Duodenal mucosa (tissue), 2 donors: ENCODE data around the gene CSTPP1.
A peak's percentile ranks its signal among the peaks of the same experiment; 100 is the strongest.
"Not testable (repeated sequence)": the region's sequence is repeated elsewhere in the genome, so short reads cannot be mapped to it uniquely, and the experiment has no call there.

ENCODE experiments used
- H3K27ac ChIP-seq: one replicate; pipeline ENCODE4 v1.7.0; 2013; ENCODE audit warnings: low read depth, low read length
- H3K27me3 ChIP-seq, 2 donors: one replicate each; pipeline ENCODE4 v1.7.0; 2013; ENCODE audit warnings: low read length in 2 of 2, control low read depth in 1 of 2; ENCODE audit not compliant: insufficient read depth in 2 of 2, control insufficient read depth in 1 of 2
- H3K36me3 ChIP-seq, 2 donors: one replicate each; pipeline ENCODE4 v1.7.0; 2013; ENCODE audit warnings: low read length in 2 of 2, control low read depth in 1 of 2; ENCODE audit not compliant: insufficient read depth in 2 of 2, control insufficient read depth in 1 of 2
- H3K4me1 ChIP-seq, 2 donors: one replicate each; pipeline ENCODE4 v1.7.0; 2013; ENCODE audit warnings: low read length in 2 of 2, control low read depth in 1 of 2; ENCODE audit not compliant: insufficient read depth in 2 of 2, control insufficient read depth in 1 of 2
- H3K4me3 ChIP-seq, 2 donors: one replicate each; pipeline ENCODE4 v1.7.0; 2013; ENCODE audit warnings: low read length in 2 of 2, low read depth in 1 of 2
- H3K9ac ChIP-seq, 2 donors: one replicate each; pipeline ENCODE4 v1.7.0; 2013; ENCODE audit warnings: low read length in 2 of 2, low read depth in 1 of 2
- H3K9me3 ChIP-seq, 2 donors: one replicate each; pipeline ENCODE4 v1.7.0; 2013; ENCODE audit warnings: low read length in 2 of 2, control low read depth in 1 of 2; ENCODE audit not compliant: control insufficient read depth in 1 of 2

Gene CSTPP1

GRCh38 chr11:47104261-47104950 is 167.8 kb downstream of the CSTPP1 start:
- Histone ChIP-seq H3K4me1 (peaks cover 18 to 40% of the 10 kb centered on the region in 2 donors), H3K4me3 (no peak overlapping the region), H3K9me3 (no peaks in the 10 kb centered on the region), H3K27me3 (no peaks in the 10 kb centered on the region), H3K27ac (no peak overlapping the region), H3K36me3 (no peaks in the 10 kb centered on the region), H3K9ac (no peak overlapping the region)

GRCh38 chr11:47105541-47105940 is 169.0 kb downstream of the CSTPP1 start:
- H3K36me3 ChIP-seq, result no peaks in the 10 kb centered on the region
- H3K27me3 ChIP-seq, result no peaks in the 10 kb centered on the region
- H3K9ac ChIP-seq, result no peak overlapping the region
- peaks cover 24 to 42% of the 10 kb centered on the region in 2 donors for H3K4me1 ChIP-seq
- H3K27ac ChIP-seq, result no peak overlapping the region
- no peaks in the 10 kb centered on the region for H3K9me3 ChIP-seq
- no peak overlapping the region for H3K4me3 ChIP-seq

- Histone ChIP-seq H3K4me3 (peak overlapping the region in 1 of 2 donors; percentile 19), H3K27ac (no peak overlapping the region), H3K9ac (no peak overlapping the region), H3K9me3 (no peaks in the 10 kb centered on the region), H3K36me3 (no peaks in the 10 kb centered on the region), H3K4me1 (peaks cover 24 to 42% of the 10 kb centered on the region in 2 donors), H3K27me3 (no peaks in the 10 kb centered on the region)
Observed at GRCh38 chr11:47105974-47106373, 169.4 kb downstream of the CSTPP1 start.

GRCh38 chr11:47106798-47107411 is 170.3 kb downstream of the CSTPP1 start:
- Histone ChIP-seq H3K9ac (no peak overlapping the region), H3K4me1 (peaks cover 24 to 42% of the 10 kb centered on the region in 2 donors), H3K27ac (no peak overlapping the region), H3K4me3 (no peak overlapping the region), H3K9me3 (no peaks in the 10 kb centered on the region), H3K36me3 (no peaks in the 10 kb centered on the region), H3K27me3 (no peaks in the 10 kb centered on the region)

GRCh38 chr11:47107744-47108143 is 171.2 kb downstream of the CSTPP1 start:
- Histone ChIP-seq H3K9me3 (no peaks in the 10 kb centered on the region), H3K27ac (no peak overlapping the region), H3K27me3 (no peaks in the 10 kb centered on the region), H3K4me1 (peaks cover 24 to 42% of the 10 kb centered on the region in 2 donors), H3K36me3 (no peaks in the 10 kb centered on the region), H3K9ac (no peak overlapping the region), H3K4me3 (no peak overlapping the region)

GRCh38 chr11:47108214-47108613 is 171.7 kb downstream of the CSTPP1 start:
- H3K36me3 ChIP-seq, result no peaks in the 10 kb centered on the region
- H3K4me1 ChIP-seq, result peaks cover 24 to 42% of the 10 kb centered on the region in 2 donors
- no peak overlapping the region for H3K4me3 ChIP-seq
- H3K27me3 ChIP-seq, result no peaks in the 10 kb centered on the region
- no peaks in the 10 kb centered on the region for H3K9me3 ChIP-seq
- H3K9ac ChIP-seq, result no peak overlapping the region
- no peak overlapping the region for H3K27ac ChIP-seq

- H3K9me3 ChIP-seq, result no peaks in the 10 kb centered on the region
- H3K36me3 ChIP-seq, result no peaks in the 10 kb centered on the region
- no peak overlapping the region for H3K9ac ChIP-seq
- no peak overlapping the region for H3K27ac ChIP-seq
- no peak overlapping the region for H3K4me3 ChIP-seq
- H3K4me1 ChIP-seq, result peaks cover 23 to 40% of the 10 kb centered on the region in 2 donors
- H3K27me3 ChIP-seq, result no peaks in the 10 kb centered on the region
Observed at GRCh38 chr11:47109051-47109726, 172.6 kb downstream of the CSTPP1 start.

- Histone ChIP-seq H3K27me3 (no peaks in the 10 kb centered on the region), H3K9ac (no peak overlapping the region), H3K4me1 (peaks cover 17 to 35% of the 10 kb centered on the region in 2 donors), H3K9me3 (no peaks in the 10 kb centered on the region), H3K36me3 (no peaks in the 10 kb centered on the region), H3K4me3 (no peak overlapping the region), H3K27ac (no peak overlapping the region)
Observed at GRCh38 chr11:47109727-47110246, 173.2 kb downstream of the CSTPP1 start.

- Histone ChIP-seq H3K36me3 (no peaks in the 10 kb centered on the region), H3K4me1 (peaks cover 17 to 26% of the 10 kb centered on the region in 2 donors), H3K27me3 (no peaks in the 10 kb centered on the region), H3K4me3 (no peak overlapping the region), H3K9me3 (no peaks in the 10 kb centered on the region), H3K27ac (no peak overlapping the region), H3K9ac (no peak overlapping the region)
Observed at GRCh38 chr11:47111318-47111804, 174.8 kb downstream of the CSTPP1 start.

- not testable (repeated sequence) for H3K27me3 ChIP-seq, H3K4me3 ChIP-seq, H3K27ac ChIP-seq, H3K36me3 ChIP-seq, H3K9ac ChIP-seq, H3K9me3 ChIP-seq
- peaks cover 10% of the 10 kb centered on the region in 2 donors for H3K4me1 ChIP-seq
Observed at GRCh38 chr11:47112941-47113340, 176.4 kb downstream of the CSTPP1 start.
